NCI-H1417 (cell line): ENCODE data around the gene PTPRH.
A peak's percentile ranks its signal among the peaks of the same experiment; 100 is the strongest.
"Not testable (repeated sequence)": the region's sequence is repeated elsewhere in the genome, so short reads cannot be mapped to it uniquely, and the experiment has no call there.

Experiments
- DNase-seq, 3 experiments: peaks; one replicate each; lab custom pipeline; 2025; lab: John Stamatoyannopoulos, UW

The PTPRH gene

DNA sequence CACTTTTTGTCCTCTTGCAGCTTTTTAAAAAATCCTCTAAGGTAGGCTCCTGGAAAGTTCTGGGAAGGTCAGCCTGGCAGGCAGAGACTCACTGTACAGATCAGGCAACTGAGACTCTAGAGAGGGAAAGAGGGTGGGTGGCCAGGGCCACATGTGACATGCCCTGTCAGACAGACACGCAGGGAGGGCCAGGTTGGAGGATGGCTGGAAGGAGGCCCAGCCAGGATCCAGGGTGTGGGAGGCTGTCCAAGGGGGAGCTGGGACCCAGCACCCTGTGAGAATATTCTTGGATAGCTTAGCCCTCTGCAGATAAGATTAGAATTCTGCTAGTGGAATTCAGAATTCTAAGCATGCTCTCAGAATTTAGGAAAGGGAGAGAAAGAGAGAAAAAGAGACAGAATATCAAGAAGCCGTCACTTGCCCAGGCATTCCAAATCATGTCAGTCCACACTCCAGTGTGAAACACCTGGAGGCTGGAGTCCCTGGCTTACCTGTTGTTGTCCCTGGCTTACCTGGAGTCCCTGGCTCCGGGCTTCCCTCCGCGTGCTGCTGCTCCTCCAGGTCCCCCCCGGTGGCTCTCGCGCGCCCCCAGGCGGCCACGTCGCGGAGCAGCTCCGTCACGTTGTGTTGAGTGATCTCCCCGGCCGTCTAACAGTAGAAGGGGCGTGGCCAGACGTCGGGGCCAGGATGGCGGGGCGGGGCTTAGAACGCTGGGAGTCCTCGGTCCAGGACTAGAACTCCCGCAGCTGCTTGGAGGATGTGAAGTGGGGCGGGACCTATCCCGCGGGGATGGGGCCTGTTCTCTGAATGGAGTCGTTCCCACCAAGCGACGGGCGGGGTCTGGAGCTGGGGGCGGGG is 48.9 kb downstream of the PTPRH start:
- peak; percentile 82 to 96 (median 92) for DNase-seq

DNA sequence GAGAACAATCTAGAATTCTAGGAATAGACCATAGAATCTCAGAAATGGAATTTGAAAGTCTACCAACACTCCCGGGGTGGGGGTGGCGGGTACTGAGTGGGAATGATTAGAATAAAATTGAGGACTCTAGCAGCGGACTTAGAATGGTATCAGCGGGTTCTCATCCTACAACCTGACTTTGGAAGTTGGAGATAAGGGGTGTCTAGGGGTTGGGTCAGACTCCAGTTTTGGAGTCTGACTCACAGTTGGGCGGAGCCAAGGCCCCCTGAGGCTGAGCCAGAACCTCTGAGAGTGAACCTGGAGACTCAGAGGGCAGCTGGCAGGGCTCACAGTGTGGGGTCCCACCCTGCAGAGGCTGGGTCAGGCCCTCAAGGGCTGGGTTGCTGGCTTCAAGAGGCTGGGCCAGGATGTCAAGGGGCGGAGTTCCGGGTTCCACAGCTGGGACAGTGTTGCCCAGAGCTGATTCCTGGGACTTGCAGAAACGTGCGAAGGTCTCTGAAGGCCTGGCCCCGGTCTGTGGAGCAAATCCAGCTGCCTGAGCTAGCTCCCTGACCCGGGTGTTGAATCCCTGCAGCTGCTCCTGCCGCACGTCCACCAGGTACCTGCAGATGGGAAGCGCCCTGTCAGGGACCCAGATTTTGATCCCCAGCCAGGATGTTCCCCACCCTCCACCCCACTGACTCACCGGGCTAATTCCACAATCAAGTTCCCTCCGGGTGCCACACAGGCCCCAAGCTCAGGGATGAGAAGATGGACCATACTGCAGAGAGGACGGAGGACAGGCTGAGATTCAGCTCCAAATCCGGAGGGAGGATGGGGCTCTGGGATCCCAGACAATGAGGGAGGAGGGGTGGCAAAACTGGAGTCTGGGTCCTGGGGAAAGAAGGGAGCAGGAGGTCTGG is 50.2 kb downstream of the PTPRH start:
- peak in 2 of 3 experiments; percentile 14 to 22 for DNase-seq

- no peak for DNase-seq
Measured at GRCh38 chr19:55158423-55158822, 50.9 kb downstream of the PTPRH start.

- no peak for DNase-seq
Measured at GRCh38 chr19:55157064-55157908, 52.0 kb downstream of the PTPRH start, which contains the start of gene TNNI3. TSS of gene TNNI3 (minus strand) at chr19:55157732. CDS start at chr19:55157589, 143 bp downstream.

DNA sequence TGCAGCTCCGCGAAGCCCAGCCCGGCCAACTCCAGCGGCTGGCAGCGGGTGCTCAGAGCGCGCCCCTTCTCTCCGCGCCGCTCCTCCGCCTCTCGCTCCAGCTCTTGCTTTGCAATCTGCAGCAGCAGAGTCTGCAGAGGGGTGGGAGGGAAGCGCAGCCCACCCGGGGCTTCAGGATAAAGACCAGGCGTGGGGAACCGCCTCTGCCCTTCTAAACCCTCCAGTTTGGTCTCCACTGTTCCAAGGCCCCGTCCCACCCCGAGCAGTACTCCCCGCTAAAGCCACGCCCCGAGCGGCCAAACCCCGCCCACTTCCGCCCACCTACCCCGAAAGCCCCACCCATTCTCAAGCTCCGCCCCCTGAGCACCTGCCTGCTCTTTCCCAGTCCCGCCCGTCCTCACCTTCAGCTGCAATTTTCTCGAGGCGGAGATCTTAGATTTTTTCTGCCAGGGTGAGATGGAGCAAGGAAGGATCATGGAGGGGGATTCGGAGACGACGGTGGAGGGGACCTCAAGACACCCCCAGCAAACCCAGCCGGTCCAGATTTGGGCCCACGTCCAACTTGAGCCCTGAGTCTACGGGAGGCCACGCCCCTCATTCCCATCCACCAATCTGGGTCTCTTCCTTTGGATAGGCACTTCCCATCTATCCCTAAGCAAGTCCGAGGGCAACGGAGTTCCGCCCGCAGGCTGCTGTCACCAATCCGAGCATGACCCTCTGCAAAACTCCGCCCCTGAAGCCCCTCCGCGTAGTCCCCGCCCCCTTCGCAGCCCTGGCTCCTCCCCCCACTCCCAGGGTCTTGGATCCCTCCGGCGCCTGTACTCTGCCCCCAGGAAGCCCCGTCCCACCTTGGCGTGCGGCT is 52.9 kb downstream of the PTPRH start:
- peak; percentile 74 to 96 (median 93) for DNase-seq

DNA sequence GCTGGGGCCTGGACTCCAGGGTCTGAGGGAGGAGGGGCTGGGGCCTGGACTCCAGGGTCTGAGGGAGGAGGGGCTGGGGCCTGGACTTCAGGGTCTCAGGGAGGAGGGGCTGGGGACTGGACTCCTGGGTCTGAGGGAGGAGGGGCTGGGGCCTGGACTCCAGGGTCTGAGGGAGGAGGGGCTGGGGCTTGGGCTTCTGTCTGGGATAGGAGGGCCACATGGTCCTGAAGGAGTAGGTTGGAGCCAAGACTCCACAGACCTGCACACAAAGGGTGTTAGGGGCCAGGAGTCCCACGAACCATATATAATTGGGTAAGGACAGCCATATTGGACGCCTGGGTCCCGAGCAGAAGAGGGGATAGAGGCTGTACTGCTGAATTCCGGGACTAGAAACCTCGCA is 53.5 kb downstream of the PTPRH start:
- not testable (repeated sequence) for DNase-seq

GRCh38 chr19:55153652-55154264 is 55.5 kb downstream of the PTPRH start:
- no peak for DNase-seq

- peak in 1 of 3 experiments; percentile 19 for DNase-seq
Measured at GRCh38 chr19:55152017-55152416, 57.3 kb downstream of the PTPRH start.

DNA sequence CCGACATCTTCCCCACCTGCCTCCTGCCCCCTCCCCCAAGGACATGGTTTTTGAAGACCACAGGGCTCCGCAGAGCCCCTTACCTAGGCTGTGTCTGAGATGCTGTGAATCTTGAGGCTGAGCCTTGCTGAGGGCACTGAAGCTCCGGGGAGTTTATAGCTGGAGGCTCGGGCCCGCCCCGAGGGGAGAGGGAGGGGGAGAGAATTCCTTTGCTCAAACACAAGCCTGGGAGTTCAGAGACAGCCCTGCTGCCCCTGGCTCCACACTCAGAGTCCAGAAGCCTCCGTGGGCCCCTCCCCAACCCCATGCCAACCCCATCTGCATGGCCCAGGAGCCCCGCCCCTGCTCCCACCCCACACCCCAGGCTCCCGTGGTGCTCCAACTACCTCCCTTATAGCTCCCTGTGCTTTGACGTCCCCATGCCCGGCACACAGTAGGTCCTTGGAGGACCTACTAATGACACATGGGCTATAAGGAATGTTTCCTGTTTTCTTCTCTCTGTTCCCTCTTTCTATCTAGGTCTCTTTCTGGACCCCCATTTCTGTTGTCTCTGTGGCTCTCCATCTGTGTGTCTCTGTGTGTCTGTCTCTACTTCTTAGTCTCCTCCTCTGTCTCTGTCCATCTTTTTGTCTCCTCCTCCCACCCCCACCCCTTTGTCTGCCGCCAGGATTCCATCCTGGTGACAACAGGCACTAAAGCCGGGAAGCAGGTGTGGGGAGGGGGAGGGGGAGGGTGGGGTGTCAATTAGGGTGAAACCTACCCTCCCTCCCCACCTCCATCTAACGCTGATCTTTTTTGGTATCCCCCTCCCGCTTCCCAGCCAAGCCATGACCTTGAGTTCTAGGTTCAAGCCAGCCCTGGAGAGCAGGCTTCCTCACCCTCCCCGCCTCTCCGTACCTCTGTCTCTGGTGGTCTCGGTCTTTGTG is 60.0 kb downstream of the PTPRH start, which contains the start of gene TNNT1:
TNNT1 (minus strand) TSS at position 129 of the 926 bp plus-strand sequence. CDS start 2,049 bp downstream, outside the sequence.
- peak in 2 of 3 experiments; percentile 4 to 6 for DNase-seq

DNA sequence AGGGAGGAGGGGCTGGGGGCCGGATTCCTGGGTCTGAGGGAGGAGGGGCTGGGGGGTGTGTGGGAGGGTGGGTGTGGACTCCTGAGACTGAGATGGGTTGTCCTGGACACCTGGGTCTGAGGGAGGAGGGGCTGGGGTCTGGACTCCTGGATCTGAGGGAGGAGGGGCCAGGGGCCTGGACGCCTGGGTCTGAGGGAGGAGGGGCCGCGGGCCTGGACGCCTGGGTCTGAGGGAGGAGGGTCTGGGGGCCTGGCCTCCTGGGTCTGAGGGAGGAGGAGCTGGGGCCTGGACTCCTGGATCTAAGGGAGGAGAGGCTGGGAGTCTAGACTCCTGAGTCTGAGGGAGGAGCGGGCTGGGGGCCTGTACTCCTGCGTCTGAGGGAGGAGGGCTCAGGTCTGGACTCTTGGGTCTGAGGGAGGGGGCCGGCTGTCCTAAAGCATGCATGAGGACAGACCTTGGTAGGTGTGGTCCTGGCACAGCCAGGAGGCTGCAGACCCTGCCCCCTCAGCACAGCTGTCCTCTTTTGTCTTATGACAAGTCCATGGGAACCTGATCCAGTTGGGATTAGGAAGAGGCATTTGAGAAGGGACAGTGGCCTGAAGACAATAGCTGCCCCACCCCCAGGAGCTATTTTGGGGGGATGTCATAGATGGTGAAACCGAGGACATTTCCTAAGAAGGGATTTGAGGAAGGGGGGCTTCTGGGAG is 61.6 kb downstream of the PTPRH start:
- DNase-seq = peak in 2 of 3 experiments; percentile 11 to 27

DNA sequence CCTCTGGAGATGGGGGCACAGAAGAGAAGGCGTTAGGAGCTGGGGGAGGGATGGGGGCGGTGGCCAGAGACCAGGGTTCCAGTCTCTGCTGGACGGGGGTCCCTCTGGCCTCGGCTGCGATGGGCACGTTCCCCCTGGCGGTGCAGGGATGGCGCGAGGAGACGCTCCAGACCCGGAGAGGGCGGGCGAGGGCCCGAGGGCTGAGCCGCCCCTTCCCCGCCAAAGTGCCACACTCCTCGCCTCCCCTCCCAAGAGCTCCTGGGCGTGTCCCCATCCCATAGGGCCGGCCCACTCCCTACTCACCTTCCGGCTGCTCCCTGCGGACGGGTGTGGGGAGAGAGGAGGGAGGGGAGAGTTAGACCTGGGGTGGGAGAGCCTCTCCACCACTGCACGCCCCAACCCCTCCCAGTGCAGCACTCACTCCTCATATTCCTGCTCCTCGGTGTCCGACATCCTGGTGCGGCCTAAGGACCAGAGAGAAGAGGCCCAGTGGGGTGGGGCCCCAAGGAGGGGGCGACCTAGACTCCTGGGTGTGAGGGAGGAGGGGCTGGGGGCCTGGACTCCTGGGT is 62.5 kb downstream of the PTPRH start:
- DNase-seq = peak; percentile 25 to 84 (median 77)

DNA sequence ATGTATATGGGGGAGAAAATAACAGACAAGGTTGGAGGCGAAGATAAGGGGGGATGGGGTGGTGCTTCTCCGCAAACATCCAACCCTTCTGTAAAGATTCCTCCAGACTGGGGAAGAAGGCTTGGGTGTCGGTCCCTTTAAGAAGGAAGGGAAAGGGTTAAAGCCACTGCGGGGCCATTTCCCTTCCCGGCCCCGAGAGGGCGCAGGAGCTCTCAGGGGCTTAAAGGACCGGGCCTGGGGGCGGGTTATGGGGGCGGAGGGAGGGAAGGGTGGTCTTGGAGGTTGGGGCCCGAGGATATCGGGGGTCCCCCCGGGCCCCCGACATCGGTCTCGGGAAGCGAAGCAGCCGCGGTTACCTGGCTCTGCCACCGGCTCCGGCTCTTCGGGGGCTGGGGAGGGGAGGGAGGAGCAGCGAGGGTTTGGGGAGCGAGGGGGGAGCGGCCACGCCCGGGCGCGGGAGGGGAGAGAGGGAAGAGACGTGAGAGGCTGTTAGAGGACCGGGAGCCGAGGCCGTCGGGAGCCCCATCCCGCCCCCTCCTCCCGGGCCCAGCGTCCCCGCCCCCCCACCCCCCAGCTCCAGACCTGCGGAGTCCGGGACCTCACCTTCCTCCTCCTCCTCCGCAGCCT is 63.1 kb downstream of the PTPRH start:
- peak; percentile 16 to 75 (median 70) for DNase-seq

DNA sequence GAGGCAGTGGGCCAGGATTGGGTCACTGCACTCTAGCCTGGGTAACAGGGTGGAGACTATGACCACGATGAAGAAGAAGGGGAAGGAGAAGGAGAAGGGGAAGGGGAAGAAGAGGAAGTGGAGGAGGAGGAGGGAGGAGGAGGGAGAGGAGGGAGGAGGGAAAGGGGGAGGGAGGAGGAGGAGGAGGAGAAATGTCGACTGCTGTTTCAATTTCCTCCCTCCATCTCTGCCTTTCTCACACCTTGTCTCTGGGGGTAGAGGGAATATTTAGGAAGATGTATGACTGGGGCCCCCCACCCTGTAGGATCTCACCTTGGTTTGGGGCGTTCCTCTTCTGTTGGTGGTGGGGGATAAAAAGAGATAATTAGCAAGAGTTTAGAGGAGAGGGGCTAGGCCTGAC is 64.1 kb downstream of the PTPRH start:
- DNase-seq = peak in 1 of 3 experiments; percentile 3

DNA sequence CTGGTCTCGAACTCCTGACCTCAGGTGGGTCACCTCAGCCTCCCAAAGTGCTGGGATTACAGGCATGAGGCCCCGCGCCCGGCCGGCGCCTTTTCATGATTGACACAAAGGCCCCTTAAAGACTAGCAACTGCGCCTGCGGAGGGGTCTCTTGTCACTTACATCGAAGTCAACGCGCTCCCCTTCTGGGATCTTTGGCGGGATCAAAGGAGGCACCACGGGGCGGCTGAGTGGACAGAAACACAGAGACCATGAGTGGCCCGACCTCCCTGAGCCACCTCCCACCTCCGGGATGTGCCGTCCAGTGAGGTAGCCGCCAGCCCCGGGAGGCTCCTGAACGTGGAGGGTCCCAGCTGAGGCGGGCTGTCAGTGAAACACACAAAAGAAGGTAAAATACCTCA is 67.6 kb downstream of the PTPRH start:
- DNase-seq = peak in 1 of 3 experiments; percentile 28

DNA sequence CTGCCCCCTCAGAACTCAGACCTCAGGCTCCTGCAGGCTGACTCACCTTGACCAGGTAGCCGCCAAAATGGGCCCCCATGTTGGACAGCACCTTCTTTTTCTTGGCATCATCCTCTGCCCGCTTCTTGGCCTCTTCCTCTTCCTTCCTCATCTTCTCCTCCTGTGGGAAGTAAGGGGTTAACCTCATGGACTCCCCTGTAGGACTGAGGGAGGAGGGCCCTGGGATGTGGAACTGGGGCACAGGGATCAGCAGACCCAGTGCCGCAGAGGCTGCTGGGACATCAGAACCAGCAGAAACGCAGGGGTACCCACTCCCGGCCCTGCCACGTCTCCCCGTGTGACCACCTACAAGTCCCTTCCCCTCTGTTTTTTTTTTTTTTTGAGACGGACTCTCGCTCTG is 71.4 kb downstream of the PTPRH start:
- DNase-seq = no peak

- no peak for DNase-seq
Measured at GRCh38 chr19:55136399-55137102, 72.8 kb downstream of the PTPRH start.

DNA sequence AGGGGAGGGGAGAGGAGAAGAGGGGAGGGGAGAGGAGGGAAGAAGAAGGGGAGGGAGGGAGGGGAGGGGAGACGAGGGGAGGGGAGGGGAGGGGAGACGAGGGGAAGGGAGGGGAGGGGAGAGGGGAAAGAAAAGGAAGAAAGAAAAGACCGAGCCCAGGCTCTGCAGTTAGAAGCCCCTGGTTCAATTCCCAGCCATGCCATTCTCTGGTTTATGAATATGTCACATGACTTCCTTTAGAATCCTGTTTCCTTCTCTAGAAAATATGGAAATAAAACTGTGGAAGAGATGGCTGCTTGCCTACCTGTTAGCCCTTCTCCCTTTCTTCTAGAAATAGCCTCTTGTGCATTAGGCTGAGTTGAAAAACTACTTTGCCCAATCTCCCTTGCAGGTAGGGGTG is 74.6 kb downstream of the PTPRH start:
- DNase-seq = no peak
